Adrenal gland (tissue), 5 donors: ENCODE results near the gene NUDCD3.

Experiments used
- CTCF ChIP-seq, 6 experiments: fragments of 450-650 bp in 4 of 6; fragments of 200-600 bp in 2 of 6; sonication (generic) in 1 of 6; IDR thresholded peaks; 1 replicate in 5 of 6; 2 replicates in 1 of 6; pipeline versions ENCODE4 v1.5.1 to v1.8.0; 2016 to 2021; ENCODE audit warnings: antibody characterized with exemption in 6 of 6, mild to moderate bottlenecking in 2 of 6, moderate library complexity in 1 of 6
- POLR2A ChIP-seq, 2 donors: fragments of 450-650 bp; IDR thresholded peaks; one replicate each; pipeline ENCODE4 v1.6.1; 2017; ENCODE audit warnings: antibody characterized with exemption in 2 of 2, mild to moderate bottlenecking in 2 of 2, moderate library complexity in 1 of 2
- donor health status: DM: no; HTN: no; CAD: no.

GRCh38 chr7:44347546-44348114, 142.8 kb downstream of the NUDCD3 start:
- TF ChIP-seq CTCF (IDR thresholded peaks at IDR 0.05) (no peak), POLR2A (IDR thresholded peaks at IDR 0.05) (no peak)
